PC-3 (cell line): Measurements from ENCODE around the gene MFN2. TPM values are rescaled to one million over a fixed set of nuclear protein-coding genes. Genes with fewer than 3 reads are reported as not detected.

Source experiments
- ATAC-seq: fragments of 200-7000 bp; cut with Tn5 transposase; 2 replicates; pipeline ENCODE4 v1.9.1; 2020; ENCODE audit warnings: mild to moderate bottlenecking, moderate library complexity
- BruUV-seq: library from RNA; stranded (reverse); fragments of 400-500 nt; replicated peaks from 2 replicates; lab custom pipeline; 2021; lab: Mats Ljungman, UMichigan
- CTCF ChIA-PET: fragments of 300-600 bp; sonication (Branson Sonifier 250); formaldehyde crosslinking; loops from one replicate; lab custom pipeline; 2022; ENCODE audit warnings: antibody characterized with exemption; lab: Charles Lee
- POLR2A ChIA-PET: fragments of 300-600 bp; sonication (Branson Sonifier 250); formaldehyde crosslinking; loops from one replicate; lab custom pipeline; 2022; ENCODE audit warnings: antibody characterized with exemption; ENCODE audit not compliant: unreplicated experiment; lab: Charles Lee
- DNase-seq: peaks from one replicate; pipeline ENCODE4 v3.0.0-alpha.2; 2015
- H2AFZ ChIP-seq: fragments of 300-600 bp; sonication (generic); 2 replicates; pipeline ENCODE4 v1.6.0; 2016; ENCODE audit warnings: antibody characterized with exemption, low read length
- H3F3A ChIP-seq: fragments of 300-600 bp; sonication (generic); one replicate; pipeline ENCODE4 v1.6.0; 2017; ENCODE audit warnings: antibody characterized with exemption, low read length, control low read depth, mild to moderate bottlenecking; ENCODE audit not compliant: unreplicated experiment
- H3K27ac ChIP-seq: fragments of 300-600 bp; sonication (generic); 2 replicates; pipeline ENCODE4 v1.5.1; 2016; ENCODE audit warnings: mild to moderate bottlenecking, low read length
- H3K27me3 ChIP-seq: fragments of 300-600 bp; sonication (generic); 2 replicates; pipeline ENCODE4 v1.6.1; 2016; ENCODE audit warnings: low read length, mixed read lengths
- H3K36me3 ChIP-seq: fragments of 300-600 bp; sonication (generic); 2 replicates; pipeline ENCODE4 v1.6.1; 2016; ENCODE audit warnings: low read depth, mixed run types, low read length, mixed read lengths
- H3K4me1 ChIP-seq: fragments of 300-600 bp; sonication (generic); 2 replicates; pipeline ENCODE4 v1.5.1; 2016; ENCODE audit warnings: low read length; ENCODE audit not compliant: insufficient read depth
- H3K4me2 ChIP-seq: fragments of 300-600 bp; sonication (generic); 2 replicates; pipeline ENCODE4 v1.6.0; 2016; ENCODE audit warnings: low read length
- H3K4me3 ChIP-seq: fragments of 300-600 bp; sonication (generic); 2 replicates; pipeline ENCODE4 v1.5.1; 2016; ENCODE audit warnings: mild to moderate bottlenecking, low read length, mixed read lengths
- H3K79me2 ChIP-seq: fragments of 300-600 bp; sonication (generic); 2 replicates; pipeline ENCODE4 v1.6.1; 2017; ENCODE audit warnings: low read length, mixed read lengths
- H3K9ac ChIP-seq: fragments of 300-600 bp; sonication (generic); 2 replicates; pipeline ENCODE4 v1.6.0; 2016; ENCODE audit warnings: mild to moderate bottlenecking, low read length
- H3K9me2 ChIP-seq: fragments of 300-600 bp; sonication (generic); replicated peaks from 2 replicates; pipeline ENCODE4 v1.6.1; 2016; ENCODE audit warnings: mixed run types, low read length, mixed read lengths
- H3K9me3 ChIP-seq: fragments of 300-600 bp; sonication (generic); 2 replicates; pipeline ENCODE4 v1.6.1; 2016; ENCODE audit warnings: low read length, mixed read lengths
- H4K20me1 ChIP-seq: fragments of 300-600 bp; sonication (generic); 2 replicates; pipeline ENCODE4 v1.6.1; 2016; ENCODE audit warnings: low read length, mixed read lengths
- CTCF ChIP-seq: fragments of 300-600 bp; sonication (generic); conservative IDR thresholded peaks from 2 replicates; pipeline ENCODE4 v1.5.1; 2017; ENCODE audit warnings: antibody characterized with exemption, low read depth, mild to moderate bottlenecking, low read length
- EZH2 ChIP-seq: fragments of 300-600 bp; sonication (generic); IDR thresholded peaks from one replicate; pipeline ENCODE4 v1.6.1; 2017; ENCODE audit warnings: antibody characterized with exemption, mild to moderate bottlenecking, low read length; ENCODE audit not compliant: unreplicated experiment
- EZH2phosphoT487 ChIP-seq: fragments of 300-600 bp; sonication (generic); IDR thresholded peaks from 2 replicates; pipeline ENCODE4 v1.6.1; 2018; ENCODE audit warnings: mild to moderate bottlenecking, antibody characterized with exemption, low read length, borderline replicate concordance
- intact Hi-C: fragments of 100-400 bp; cut with micrococcal nuclease; formaldehyde crosslinking; loops from 2 replicates; pipeline ENCODE4 v1.9.0; 2023
- total RNA-seq: library from RNA; depleted of rRNA; stranded (reverse); fragments of >200 nt; gene quantifications from 2 replicates; pipeline ENCODE4 v1.2.3, GENCODE V29; 2014

The MFN2 gene
- total RNA-seq, 1 experiment from 2014 or later: 97.8 TPM

DNA sequence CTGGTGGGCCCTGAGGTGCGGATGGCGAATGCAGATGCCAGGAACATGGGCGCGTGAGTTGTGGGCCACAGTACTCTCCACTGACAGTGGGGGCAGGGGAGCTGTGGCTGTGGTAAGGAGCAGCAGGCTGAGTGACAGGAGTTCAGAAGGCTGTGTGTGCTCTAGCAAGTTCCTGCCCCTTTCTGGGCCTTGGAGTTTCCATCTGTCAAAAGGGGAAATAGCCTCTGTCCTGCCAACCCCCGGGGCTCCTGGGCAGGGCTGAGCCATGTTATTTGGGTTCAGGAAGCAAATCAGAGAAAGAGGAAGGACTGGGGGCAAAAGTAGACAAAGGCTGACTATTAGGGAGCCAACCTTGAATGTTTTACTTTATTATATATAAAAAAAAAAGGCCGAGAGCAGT, 19.5 kb upstream of the MFN2 start:
- no peaks in the 10 kb centered on the region for H3F3A ChIP-seq
- DNase-seq: no peak
- BruUV-seq: no TSS peak
- H3K4me3 ChIP-seq: no peak overlapping the region
- H3K9ac ChIP-seq: no peak overlapping the region
- H4K20me1 ChIP-seq: no peaks in the 10 kb centered on the region
- H3K27me3 ChIP-seq: no peaks in the 10 kb centered on the region
- TF ChIP-seq EZH2phosphoT487: no peak
- no peak for TF ChIP-seq EZH2
- TF ChIP-seq CTCF: no peak
- ATAC-seq: no peak
- H3K4me2 ChIP-seq: no peak overlapping the region
- intact Hi-C loops: no loop called here
- CTCF ChIA-PET: no interaction called here
- POLR2A ChIA-PET: interaction anchor here (1.0 kb wide), 1 partner anchor 51 kb away, joined by 3 read pairs; no protein-coding TSS in a partner anchor
- H2AFZ ChIP-seq: no peak overlapping the region
- H3K27ac ChIP-seq: no peak overlapping the region
- no peaks in the 10 kb centered on the region for H3K9me2 ChIP-seq
- peaks cover 15% of the 10 kb centered on the region; the same call in 1 of the 2 replicates for H3K36me3 ChIP-seq
- H3K9me3 ChIP-seq: no peaks in the 10 kb centered on the region
- H3K79me2 ChIP-seq: no peaks in the 10 kb centered on the region
- H3K4me1 ChIP-seq: no peaks in the 10 kb centered on the region

DNA sequence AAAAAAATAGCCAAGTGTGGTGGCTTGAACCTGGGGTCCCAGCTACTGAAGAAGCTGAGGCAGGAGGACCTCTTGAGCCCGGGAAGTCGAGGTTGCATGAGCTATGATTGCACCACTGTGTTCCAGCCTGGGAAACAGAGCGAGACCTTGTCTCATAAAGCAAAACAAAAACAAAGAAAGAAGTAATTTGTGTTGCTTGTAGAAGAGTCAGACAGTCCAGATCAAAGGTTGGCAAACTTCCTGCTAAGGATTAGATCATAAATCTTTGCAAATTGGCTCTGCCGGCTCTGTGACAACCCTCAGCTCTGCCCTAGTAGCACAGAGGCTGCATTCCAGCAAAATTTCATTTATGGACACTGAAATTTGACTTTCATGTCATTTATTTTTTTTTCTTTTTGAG, 19.0 kb upstream of the MFN2 start:
- TF ChIP-seq EZH2phosphoT487 (no peak), CTCF (no peak), EZH2 (no peak)
- Histone ChIP-seq H3K27me3 (no peaks in the 10 kb centered on the region), H3F3A (no peaks in the 10 kb centered on the region), H3K4me3 (no peak overlapping the region), H3K9ac (no peak overlapping the region), H2AFZ (no peak overlapping the region), H3K36me3 (peaks cover 19% of the 10 kb centered on the region; the same call in 1 of the 2 replicates), H3K79me2 (no peaks in the 10 kb centered on the region), H3K9me2 (no peaks in the 10 kb centered on the region), H3K9me3 (no peaks in the 10 kb centered on the region), H4K20me1 (no peaks in the 10 kb centered on the region), H3K27ac (no peak overlapping the region), H3K4me1 (no peaks in the 10 kb centered on the region), H3K4me2 (no peak overlapping the region)
- intact Hi-C loops: no loop called here
- BruUV-seq: no TSS peak
- ATAC-seq (no peak), DNase-seq (no peak)
- POLR2A ChIA-PET: interaction anchor here (1.0 kb wide), 1 partner anchor 52 kb away, joined by 3 read pairs; no protein-coding TSS in a partner anchor
- CTCF ChIA-PET: no interaction called here

- no peak overlapping the region for H2AFZ ChIP-seq
- no peaks in the 10 kb centered on the region for H3K9me2 ChIP-seq
These were observed 16.6 kb upstream of the MFN2 start for GRCh38 chr1:11963622-11964021.

More at GRCh38 chr1:11963622-11964021, 16.6 kb upstream of the MFN2 start:
- Histone ChIP-seq H4K20me1 (no peaks in the 10 kb centered on the region), H3K79me2 (no peaks in the 10 kb centered on the region), H3K4me1 (no peaks in the 10 kb centered on the region), H3K9me3 (no peaks in the 10 kb centered on the region), H3K27ac (no peak overlapping the region), H3F3A (no peaks in the 10 kb centered on the region), H3K4me2 (no peak overlapping the region), H3K36me3 (peaks cover 8% of the 10 kb centered on the region), H3K9ac (no peak overlapping the region), H3K4me3 (no peak overlapping the region), H3K27me3 (no peaks in the 10 kb centered on the region)
- TF ChIP-seq EZH2: no peak
- no peak for TF ChIP-seq EZH2phosphoT487
- TF ChIP-seq CTCF: no peak
- ChIA-PET POLR2A (no interaction called here), CTCF (no interaction called here)
- ATAC-seq: no peak
- BruUV-seq: no TSS peak
- DNase-seq: no peak
- intact Hi-C loops: no loop called here
